Epidermal melanocyte (primary cell): ENCODE measurements around the gene FGF14.

Source experiments
- DNase-seq: peaks from one replicate; pipeline ENCODE4 v3.0.0; 2011; ENCODE audit warnings: low spot score; ENCODE audit not compliant: insufficient read length

The FGF14 gene

GRCh38 chr13:102251817-102252216 lies 150.0 kb downstream of the FGF14 start:
- DNase-seq, result no peak

- no peak for DNase-seq
Observed at GRCh38 chr13:102250448-102250847, 151.4 kb downstream of the FGF14 start.

GRCh38 chr13:102244607-102245227 lies 157.1 kb downstream of the FGF14 start:
- no peak for DNase-seq

DNA sequence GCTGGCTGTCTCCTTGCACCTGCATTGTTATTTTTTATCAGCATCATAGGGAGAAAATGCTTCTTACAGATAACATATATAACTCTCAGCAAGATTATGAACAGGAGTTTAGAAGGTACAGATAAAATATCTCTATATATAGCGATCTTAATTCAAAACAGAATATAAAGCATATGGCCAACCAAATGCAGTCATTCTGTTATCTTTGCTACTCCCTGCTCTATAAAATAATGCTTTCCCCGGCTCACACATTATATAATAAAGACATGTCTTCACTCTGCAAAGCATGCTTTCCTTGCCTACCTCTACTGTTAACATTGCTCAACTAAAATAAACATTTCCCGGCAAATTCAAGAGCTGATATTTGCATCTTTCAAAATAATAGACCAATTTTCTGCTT lies 161.7 kb downstream of the FGF14 start:
- no peak for DNase-seq

GRCh38 chr13:102237230-102237629 lies 164.6 kb downstream of the FGF14 start:
- no peak for DNase-seq

- DNase-seq, result no peak
Observed at GRCh38 chr13:102236830-102237229, 165.0 kb downstream of the FGF14 start.

- no peak for DNase-seq
Observed at GRCh38 chr13:102236341-102236740, 165.5 kb downstream of the FGF14 start.

DNA sequence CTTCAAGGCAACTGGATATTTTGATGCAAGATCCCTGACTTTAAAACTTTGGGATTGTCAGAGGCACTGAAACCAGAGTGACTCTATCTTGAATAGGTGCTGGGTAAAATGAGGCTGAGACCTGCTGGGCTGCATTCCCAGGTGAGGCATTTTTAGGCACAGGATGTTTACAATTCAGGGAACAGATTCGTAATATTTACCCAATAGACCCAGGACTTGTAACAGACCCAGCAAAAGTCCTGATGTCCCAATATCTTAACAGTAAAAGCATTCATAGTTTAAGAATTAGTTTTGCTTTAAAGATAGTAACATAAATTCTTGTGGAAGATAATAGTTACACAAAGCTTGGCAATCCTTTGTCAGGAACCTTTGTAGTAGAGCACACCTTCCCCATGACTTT lies 166.2 kb downstream of the FGF14 start:
- no peak for DNase-seq

GRCh38 chr13:102234618-102235017 lies 167.2 kb downstream of the FGF14 start:
- DNase-seq, result no peak

DNA sequence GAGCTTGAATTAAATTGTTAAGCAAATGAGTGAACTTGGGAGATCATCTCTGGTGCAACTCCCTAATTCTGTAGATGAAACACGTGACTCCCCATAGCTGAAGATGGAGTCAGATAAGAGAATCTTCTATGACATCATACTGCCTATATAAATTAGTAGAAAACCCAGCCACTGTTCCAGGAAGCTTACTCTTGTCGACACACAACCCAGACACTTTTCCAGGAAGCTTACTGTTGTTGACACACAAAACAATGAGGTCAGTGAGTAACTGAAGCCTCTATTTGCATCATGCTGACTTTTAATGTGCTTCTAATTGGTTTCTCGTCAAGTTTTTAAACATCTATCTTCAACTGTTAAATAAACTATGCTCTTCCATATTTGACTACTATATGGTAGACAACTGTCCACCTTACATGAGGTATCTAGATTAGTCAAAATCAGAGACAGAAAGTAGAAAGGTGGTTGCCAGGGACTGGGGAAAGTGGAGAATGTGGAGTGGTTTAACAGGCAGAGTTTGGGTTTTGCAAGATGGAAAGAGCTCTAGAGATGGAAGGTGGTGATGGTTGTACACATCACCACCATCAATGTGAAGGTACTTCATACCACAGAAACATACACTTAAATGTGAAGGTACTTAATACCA lies 168.2 kb downstream of the FGF14 start:
- no peak for DNase-seq

GRCh38 chr13:102231479-102231878 lies 170.4 kb downstream of the FGF14 start:
- DNase-seq, result no peak

DNA sequence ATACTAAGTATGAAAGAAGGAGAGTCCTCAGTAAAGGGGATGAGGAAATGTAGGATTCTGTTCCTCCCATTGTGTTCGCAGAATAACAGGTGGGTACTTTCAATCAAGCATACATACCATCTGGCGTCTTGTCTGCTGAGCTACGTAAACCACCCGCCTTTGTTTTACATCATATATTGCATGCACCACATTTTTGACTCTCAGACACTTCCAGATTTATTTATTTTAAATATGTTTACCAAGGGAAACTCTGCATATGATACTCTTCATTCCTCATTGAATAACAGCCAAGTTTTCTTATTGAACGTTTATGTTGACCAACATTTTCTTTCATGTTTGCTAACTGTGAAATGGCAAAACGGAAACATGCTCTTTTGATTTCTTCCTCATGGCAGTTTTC lies 174.1 kb downstream of the FGF14 start:
- no peak for DNase-seq

- DNase-seq, result no peak
Observed at GRCh38 chr13:102226591-102226990, 175.3 kb downstream of the FGF14 start.

DNA sequence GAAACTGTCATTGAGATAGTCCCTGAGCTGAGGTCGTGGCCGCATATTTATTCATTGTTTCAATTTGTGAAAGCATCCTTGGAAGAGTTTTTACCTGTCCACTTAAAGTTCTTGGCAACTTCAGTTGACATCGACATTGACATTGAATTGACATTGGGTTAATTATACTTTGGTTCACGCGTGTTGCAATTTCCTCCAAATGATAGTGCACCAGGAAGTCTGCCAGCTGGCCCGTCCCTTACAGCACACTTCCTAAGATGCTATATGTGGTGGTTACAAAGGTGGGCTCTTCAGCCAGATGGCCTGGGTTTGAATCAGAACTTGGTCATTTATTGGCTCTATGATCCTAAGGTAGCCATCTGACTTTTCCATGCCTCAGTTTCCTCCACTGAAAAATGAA lies 176.0 kb downstream of the FGF14 start:
- no peak for DNase-seq

DNA sequence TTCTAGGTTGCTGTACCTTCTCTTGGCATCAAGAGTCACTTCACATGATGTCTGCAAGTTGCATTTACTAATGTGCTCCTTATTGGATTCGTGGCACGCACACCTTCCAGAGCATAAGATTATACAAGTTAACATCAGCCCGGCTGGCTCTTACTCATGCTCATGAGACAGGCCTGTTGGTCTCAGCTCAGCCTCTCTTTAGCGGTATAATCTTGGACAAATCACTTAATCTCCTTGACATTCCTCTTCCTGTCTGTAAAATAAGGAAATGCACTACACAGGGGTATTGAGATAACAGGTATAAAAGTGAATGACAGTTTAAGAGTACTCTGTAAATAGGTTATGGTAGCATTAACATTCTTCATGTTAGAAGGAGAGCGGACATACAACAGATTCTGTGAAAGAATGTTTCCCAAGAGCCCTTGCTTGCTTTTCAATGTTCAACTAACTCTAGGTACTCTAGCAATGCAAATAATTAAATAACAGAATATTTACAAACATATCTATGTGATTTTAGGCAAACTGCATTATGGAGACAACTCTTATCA lies 181.1 kb downstream of the FGF14 start:
- DNase-seq, result no peak

DNA sequence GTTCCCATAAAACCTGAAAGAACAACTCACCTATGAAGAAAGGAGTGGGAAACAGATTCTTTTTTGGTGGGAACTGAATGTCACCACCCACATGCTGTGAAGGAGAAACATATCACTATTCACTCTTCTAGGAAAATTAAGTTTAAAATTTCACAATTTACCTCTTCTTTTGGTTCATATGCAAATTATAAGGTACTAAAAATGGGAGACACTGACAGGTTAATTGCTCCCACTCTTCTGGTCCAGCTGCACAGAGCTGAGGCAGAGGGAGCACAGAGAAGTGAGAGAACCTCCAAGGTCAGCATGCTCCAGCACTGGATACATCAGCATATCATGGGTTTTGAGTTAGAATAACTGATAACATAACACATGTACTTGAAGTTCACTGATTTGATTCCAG lies 186.9 kb downstream of the FGF14 start:
- no peak for DNase-seq

- no peak for DNase-seq
Observed at GRCh38 chr13:102212729-102213128, 189.1 kb downstream of the FGF14 start.

DNA sequence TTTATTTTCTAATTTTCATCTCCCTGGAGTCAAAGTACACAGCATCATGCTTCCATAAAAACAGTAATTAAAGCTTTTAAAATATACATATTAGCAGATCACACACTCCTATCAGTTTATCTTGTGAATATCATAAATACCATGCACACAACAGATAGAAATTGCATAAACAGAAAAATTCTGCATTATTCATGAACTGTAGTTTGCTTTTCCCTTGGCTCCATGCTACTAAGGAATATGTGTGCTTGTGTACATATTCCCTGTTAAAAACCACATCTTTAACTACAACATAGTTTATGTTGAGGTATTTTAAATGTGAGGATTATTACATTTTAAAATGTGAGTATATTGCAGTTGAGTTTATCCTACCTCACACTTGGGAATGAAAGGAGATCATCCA lies 193.5 kb downstream of the FGF14 start:
- DNase-seq, result no peak

DNA sequence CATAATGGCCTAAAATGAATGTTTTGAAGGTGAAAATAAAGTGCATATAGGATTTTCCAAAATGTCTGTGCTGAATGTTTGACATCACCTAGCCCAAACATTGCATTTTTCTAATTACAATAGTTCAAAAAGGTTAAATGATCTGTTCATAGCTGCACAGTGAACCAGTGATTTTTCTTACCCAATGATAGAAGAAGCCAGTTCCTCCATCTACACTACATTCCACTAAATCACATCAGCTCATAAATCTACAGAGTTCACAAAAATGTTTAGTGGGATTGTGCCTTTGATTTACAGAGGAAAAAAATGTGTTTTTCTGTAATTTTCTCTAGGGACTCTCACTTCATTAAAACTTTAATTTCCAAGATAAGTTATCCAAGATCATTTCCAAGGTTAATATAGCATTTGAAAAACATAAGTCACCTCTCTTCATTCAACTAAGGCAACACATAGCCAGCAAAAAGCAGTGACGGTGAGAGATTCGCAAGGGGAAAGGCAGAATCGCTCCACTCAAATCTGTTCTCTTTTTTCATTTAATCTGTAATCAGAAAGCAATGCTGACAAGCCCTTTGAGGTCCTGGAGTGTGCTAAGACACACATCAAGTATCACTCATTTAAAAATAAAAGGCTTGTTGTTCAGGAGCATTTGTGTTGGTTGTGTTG lies 194.0 kb downstream of the FGF14 start:
- DNase-seq, result no peak

GRCh38 chr13:102203718-102204117 lies 198.1 kb downstream of the FGF14 start:
- DNase-seq, result no peak

GRCh38 chr13:102198418-102199311 lies 203.2 kb downstream of the FGF14 start:
- no peak for DNase-seq

DNA sequence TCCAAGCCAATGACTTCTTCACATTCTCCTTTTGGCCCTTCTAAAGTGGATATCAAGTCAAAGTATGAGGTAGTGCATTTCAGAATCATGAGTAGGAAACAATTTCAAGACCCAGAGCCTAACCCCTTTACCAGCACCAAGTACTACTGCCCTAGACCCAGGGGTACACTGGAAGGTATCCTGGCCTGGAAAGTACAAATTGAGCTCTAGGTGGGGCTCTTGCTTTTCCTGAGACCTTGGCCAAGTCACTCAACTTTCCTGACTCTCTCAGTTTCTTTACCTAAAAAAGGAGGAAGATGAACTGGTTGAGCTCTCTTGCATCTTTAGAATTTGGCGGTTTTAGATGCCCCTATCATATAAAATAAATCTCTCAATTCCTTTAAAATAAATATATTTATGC lies 204.7 kb downstream of the FGF14 start:
- no peak for DNase-seq
